Left hindlimb (tissue), 1 donor: ENCODE results near the gene PRKG1.

Experiments used
- DNase-seq: peaks from one replicate; pipeline ENCODE4 v3.0.0-alpha.2; 2018

The PRKG1 gene

GRCh38 chr10:51619365-51619764, 545.1 kb downstream of the PRKG1 start:
- DNase-seq: no peak

DNA sequence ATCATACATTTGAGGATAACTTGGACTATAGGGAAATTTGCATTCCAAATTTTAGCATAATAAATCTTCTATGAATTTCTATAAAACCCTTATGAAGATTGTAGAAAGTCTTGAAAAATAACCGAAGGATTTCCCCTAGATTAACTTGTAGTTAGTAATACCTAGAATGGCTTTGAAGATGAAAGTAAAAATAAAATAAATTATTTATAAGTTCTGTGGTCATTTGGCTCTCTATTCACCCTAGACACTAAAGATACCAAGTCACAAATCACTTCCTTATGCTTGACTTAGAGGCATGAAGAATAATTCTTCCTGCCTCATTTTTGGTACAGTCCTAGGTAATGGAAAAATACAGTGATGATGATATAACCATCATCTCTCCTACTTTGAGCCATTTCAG, 545.8 kb downstream of the PRKG1 start:
- DNase-seq: no peak

DNA sequence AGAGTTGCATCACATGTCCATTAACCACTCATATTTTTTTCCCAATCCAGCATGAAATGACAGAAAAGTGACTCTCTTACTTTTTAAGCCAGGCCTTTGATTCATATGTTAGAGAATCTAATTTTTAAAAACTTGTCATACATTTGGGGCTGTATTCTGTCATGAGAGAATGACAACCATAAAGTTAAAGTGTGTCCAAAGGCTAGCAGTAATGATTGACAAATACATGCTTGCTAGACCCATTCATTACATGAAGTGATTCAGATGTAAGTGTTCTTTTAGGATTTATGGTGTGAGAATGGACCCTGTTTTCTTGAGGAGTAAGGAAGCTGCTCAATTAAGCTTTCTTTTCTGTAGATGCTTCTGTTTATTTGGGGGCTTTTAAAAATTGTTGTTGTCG, 549.7 kb downstream of the PRKG1 start:
- no peak for DNase-seq

DNA sequence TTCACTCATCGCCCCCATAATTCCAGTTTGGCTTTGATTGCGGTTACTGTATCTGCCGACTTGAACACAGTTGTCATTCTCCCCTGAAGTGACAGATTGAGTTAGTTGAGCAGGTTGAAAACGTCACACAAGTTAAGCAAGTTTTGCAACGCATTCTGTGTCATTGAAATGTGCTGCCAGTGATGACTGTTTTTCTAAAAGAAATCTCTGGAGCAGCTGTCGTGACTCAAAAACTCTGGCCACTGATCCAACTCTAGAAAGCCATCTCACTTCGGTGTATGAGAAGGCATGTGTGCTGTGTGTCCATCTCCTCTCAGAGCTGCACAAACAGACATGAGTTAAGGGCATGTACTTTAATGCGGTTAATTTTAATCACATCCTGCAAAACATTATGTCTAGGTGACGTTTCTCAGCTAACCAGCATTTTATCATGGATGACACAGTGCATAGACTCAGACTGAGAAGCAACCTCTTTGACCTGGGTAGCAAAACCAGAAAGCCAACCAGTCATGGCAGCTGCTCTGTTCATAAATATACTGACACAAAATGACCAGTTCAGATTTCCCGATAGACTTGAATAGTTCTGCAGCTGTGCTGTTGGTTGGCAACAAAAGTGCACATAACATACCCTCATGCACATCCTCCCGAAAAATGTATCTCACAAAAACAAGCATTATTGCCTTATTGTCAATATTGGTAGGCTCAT, 555.8 kb downstream of the PRKG1 start:
- peak; percentile 34 for DNase-seq

- DNase-seq: no peak
These were observed 556.3 kb downstream of the PRKG1 start for GRCh38 chr10:51630640-51631005.

DNA sequence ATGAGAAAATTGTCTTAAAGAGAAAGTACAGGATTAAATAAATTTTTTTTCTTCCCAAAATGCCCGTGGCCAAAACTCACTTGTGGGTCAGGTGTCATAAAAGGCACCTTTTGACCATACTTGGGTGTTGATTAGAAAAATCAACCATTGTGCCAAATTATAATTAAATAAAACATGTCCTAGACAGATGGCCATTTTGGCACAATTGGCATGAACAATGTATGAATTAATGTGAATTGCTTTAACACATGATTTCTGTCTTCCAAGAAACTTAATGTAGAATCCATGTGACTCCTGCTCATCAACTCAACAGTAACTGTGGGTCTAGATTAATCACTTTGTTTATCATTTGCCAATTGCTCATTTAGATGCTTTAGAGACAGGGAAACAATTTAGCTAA, 561.1 kb downstream of the PRKG1 start:
- DNase-seq: no peak

DNA sequence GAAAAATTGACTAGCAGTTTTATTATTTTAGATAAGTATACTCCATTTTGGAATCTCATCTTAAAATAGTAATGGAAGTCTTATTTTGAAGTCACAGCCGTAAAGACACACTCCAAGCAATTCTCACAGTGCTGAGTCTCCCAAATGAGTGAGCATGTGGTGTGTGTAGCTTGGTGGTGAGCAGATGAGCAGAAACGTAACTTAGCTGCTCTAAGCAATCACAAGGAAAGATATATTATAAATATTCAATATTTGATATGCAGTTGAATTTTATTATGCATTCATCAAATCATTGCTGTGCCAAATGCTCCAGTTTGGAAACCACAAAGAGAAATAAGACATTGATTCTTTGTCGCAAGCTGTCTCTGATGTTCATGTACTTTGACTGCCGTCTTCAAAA, 563.9 kb downstream of the PRKG1 start:
- no peak for DNase-seq

- no peak for DNase-seq
These were observed 564.5 kb downstream of the PRKG1 start for GRCh38 chr10:51638737-51639136.

DNA sequence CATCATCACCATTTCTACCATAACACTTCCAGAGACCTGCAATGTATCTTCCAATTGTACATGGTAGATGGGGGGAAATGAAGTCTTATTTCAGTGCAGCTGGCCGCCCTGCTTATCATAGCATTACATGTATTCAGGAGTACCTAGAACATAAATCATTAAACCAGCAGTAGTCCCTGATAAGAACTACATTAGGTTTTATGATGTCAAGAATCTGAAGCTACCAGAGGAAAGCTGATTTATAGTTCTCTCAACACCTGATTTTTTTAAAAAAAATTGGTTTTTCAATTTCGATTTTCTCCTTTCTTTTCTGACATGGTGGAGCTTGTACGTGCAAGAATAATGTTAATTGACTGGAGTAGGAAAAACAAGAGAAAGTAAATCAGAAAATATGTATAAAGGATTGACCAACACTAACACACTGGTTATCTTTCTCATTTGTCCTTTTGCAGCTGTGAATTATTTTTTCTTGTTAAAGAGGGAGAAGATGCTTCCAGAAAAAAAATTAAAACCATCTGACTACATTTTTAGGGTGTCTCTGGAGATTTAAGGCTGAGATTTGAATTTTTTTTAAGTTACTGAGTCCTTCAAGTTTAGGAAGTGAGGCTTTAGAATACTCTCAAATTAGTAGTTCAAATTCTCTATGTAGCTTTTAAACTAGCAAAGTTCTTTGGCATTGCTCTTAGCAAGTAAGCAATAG, 566.0 kb downstream of the PRKG1 start:
- no peak for DNase-seq

GRCh38 chr10:51642581-51642980, 568.3 kb downstream of the PRKG1 start:
- no peak for DNase-seq

DNA sequence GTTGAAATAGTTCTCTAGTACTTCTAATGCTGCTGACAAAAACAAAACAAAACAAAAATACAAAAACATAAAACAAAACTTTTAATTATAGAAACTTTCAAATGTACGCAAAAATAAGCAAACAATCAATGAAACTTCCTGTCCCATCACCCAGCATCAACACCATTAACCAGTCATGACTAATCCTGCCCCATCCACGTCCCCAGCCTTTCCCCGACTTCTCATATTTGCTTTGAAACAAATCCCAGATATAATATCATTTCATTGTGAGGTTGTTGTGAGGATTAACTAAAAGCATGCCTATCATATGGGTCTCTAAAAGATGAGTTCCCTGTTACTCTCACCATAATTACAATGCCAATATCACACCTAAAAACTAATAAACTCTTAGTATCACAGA, 569.4 kb downstream of the PRKG1 start:
- no peak for DNase-seq

GRCh38 chr10:51649064-51649463, 574.8 kb downstream of the PRKG1 start:
- DNase-seq: no peak

GRCh38 chr10:51651063-51651462, 576.8 kb downstream of the PRKG1 start:
- DNase-seq: no peak

DNA sequence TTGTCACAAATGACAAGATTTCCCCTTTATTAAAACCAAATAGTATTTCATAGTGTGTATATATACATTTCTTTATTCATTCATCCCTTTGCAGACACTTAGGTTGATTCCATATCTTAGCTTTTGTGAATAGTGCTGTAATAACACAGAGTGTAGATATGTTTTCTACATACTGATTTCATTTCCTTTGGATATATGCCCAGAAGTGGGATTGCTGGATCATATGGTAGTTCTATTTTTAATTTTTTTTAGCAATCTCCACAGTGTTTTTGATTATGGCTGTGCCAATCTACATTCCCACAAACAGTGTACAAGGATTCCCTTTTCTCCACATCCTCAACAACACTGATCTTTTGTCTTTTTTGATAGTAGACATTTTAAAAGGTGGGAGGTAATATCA, 578.7 kb downstream of the PRKG1 start:
- DNase-seq: no peak

DNA sequence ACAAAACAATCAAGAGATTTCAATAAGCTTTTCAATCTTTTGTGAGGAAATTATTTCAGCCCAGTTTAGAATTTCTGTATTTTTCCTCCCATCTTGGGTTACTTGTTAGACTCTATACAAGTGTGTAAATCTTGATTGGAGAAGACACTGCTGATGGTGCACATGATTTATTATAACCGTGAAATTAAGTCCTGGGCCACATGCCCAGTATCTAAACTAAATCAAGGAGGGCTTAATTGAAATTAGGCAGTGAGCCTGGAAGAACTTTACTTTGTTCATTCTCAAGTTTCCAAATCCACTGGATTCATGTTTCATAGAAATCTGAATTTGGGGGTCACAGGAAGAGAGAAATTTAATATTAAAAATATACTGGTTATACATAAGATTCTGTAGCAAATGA, 580.6 kb downstream of the PRKG1 start:
- no peak for DNase-seq

- no peak for DNase-seq
These were observed 582.2 kb downstream of the PRKG1 start for GRCh38 chr10:51656503-51656902.

DNA sequence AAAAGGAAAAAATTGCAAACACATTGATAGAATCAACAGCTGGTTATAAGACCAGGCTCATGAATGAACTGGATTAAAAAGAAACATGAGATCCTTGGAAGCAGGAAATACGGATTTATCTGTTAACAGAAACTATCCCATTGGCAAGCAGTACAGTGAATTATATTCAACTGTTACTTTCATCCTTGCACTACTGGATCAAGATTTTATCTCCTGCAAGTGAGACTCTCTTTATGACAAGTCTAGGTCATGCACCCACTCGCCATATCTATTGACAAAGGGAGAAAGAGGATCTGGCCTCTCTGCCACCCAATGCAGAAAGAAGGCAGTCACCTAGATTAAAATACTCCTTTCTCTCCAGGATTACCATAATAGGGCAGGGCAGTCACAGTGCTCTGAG, 583.7 kb downstream of the PRKG1 start:
- no peak for DNase-seq

- no peak for DNase-seq
These were observed 585.1 kb downstream of the PRKG1 start for GRCh38 chr10:51659344-51659743.

DNA sequence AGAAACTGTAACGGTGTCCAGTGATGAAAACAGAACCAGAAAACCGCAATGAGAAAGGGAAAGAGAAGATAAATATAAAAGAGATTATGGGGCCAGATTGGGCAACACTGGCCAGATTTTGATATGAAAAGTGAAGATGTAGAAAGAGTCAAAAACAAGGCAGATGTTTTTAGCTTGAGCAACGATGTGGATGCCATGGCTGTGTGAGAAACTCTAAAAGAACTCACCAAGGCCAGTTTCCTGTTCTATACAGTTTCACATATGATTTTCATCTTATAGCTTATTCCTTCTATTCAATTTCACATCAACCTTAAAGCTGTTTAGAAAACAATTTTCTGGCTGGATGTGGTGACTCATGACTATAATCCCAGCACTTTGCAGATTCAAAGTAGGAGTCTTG, 588.8 kb downstream of the PRKG1 start:
- DNase-seq: no peak

GRCh38 chr10:51666456-51666855, 592.2 kb downstream of the PRKG1 start:
- DNase-seq: no peak

GRCh38 chr10:51667678-51668335, 593.5 kb downstream of the PRKG1 start:
- DNase-seq: no peak

DNA sequence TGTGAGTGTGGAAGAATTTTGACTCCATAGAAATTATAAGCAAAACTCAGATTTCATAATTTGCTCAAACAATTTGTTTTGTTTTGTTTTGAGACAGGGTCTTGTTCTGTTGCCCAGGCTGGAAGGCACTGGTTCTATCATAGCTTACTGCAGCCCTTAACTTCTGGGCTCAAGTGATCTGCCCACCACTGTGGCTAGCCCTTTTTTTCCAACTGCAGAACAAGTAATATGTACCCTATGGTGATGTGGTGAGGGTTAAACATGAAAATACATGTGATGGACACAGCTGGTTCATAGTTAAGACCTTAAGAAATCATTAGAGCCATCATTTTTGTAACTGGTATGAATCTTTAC, 594.0 kb downstream of the PRKG1 start:
- DNase-seq: no peak

- DNase-seq: no peak
These were observed 594.8 kb downstream of the PRKG1 start for GRCh38 chr10:51669041-51669440.

GRCh38 chr10:51672039-51672535, 597.8 kb downstream of the PRKG1 start:
- no peak for DNase-seq
